Measurements from ENCODE around the gene HMMR.
"Not testable (repeated sequence)": the region's sequence is repeated elsewhere in the genome, so short reads cannot be mapped to it uniquely, and the experiment has no call there.

Gene HMMR

GRCh38 chr5:163460562-163461171 is at the start of gene HMMR:
Gene HMMR, plus strand, starts transcription at chr5:163460632. Its CDS starts 61 bp downstream, at chr5:163460693.
- DNase-seq (ENCODE audit: low read depth in 2 of 2, low spot score in 1 of 2) = no peak

GRCh38 chr5:163415673-163416072 is 44.8 kb upstream of the HMMR start:
- not testable (repeated sequence) for DNase-seq (ENCODE audit: low read depth in 2 of 2, low spot score in 1 of 2)

DNA sequence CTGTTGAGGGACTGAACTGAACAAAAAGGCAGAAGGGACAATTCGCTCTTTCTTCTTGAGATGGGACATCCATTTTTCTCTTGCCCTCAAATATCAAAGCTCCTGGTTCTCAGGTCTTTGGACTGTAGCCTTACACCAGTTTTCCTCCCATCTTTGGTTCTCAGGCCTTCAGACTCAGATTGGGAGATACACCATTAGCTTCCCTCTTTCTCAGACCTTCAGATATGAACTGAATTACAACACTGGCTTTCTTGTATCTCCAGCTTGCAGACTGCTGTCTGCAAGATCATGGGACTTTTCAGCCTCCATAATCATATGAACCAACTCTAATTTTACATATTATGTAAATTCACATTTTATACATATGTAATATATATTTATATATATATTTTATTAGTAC is 35.6 kb upstream of the HMMR start:
- DNase-seq (ENCODE audit: low read depth in 2 of 2, low spot score in 1 of 2) = no peak

GRCh38 chr5:163426128-163426527 is 34.3 kb upstream of the HMMR start:
- not testable (repeated sequence) for DNase-seq (ENCODE audit: low read depth in 2 of 2, low spot score in 1 of 2)

DNA sequence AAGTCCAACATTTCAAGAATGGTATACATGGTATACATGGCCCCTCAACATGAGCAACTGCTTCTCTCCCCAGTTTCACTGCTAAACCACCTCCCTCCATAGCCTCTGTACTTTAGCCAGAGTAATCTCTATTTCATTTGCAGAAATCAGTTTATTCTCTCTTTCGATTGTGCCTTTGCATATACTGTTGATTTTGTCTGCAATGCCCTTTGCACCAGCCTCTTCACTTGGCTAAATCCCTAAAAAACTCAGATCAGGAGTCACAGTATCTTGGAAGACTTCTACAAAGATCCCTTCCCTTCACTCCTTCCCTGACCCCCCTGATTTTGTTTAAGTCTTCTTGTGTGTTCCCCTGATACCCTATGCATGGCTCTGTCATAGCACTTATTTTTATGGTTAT is 27.9 kb upstream of the HMMR start:
- no peak for DNase-seq (ENCODE audit: low read depth in 2 of 2, low spot score in 1 of 2)

- no peak for DNase-seq (ENCODE audit: low read depth in 2 of 2, low spot score in 1 of 2)
Observed at GRCh38 chr5:163433271-163433670, 27.2 kb upstream of the HMMR start.

GRCh38 chr5:163434401-163434866 is 26.0 kb upstream of the HMMR start:
- no peak for DNase-seq (ENCODE audit: low read depth in 2 of 2, low spot score in 1 of 2)

DNA sequence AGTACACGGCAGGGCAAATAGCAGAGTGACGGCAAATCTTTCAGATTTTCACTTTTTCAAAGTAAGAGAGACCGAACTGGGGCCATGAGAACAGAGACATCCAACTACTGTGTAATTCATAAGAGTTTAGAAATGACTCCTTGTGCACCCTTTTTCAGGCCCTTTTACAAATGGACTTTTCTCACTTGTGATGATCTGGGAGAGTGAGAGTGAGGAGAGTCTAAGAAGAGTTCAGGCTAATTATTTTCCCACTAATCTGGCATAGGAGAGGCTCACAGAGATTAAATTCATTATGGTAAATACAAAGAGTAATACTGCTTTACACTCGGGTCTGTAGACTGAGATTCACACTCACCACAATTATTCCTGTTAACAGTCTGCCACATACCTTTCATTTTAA is 23.9 kb upstream of the HMMR start:
- DNase-seq (ENCODE audit: low read depth in 2 of 2, low spot score in 1 of 2) = no peak

DNA sequence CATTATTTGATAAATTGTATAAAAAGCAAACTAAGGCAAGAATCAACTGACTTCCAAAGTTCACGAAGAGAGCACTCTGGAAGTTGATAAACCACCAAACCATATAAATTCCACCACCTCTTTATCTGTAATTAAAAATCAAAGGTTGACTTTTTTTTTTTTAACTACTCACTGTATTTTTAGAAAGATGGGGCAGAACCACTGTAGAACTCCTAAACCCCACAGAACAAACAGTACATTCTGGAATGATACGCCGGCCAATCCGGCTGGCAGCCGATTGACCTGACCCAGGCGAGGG is 23.5 kb upstream of the HMMR start:
- DNase-seq (ENCODE audit: low read depth in 2 of 2, low spot score in 1 of 2) = no peak

DNA sequence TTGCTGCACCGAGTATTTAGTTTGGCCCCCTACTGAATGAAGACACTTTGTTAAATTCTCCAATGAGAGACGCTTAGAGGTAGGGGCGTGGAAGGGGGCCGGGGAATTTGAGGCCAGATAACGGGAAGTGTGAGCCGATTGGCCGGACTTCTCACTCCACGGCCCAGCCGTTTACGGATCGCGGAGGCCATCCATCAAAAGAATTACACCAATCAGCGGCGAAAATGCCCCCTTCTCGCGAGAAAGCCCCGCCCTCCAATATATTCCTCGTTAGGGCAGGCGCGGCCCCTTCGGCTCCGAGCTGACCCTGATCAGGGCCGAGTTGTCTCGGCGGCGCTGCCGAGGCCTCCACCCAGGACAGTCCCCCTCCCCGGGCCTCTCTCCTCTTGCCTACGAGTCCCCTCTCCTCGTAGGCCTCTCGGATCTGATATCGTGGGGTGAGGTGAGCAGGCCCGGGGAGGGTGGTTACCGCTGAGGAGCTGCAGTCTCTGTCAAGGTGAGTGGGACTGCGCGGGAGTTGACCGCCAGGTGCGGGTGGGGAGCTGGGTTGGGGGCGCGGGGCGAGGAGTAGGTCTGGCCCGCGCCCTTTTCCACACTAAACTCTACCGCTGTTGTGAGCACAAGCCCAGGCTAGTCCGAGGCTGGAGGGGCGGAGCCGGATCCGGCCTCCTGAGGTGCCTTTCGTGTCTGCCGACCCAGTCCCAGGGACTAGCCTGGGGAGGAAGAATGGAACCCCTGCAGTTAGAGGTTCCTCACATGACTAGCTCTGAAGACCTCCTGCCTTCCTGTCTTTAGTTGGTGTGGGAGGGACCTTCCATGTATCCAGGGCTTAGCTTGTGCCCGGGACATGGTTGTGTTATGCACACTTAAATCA is 22.9 kb upstream of the HMMR start, which contains the start of gene CCNG1:
Gene CCNG1 (plus strand): TSS at position 287 of the 874 bp plus-strand sequence. CDS start 1,662 bp downstream, outside the sequence.
- peak; percentile 60 to 75 for DNase-seq (ENCODE audit: low read depth in 2 of 2, low spot score in 1 of 2)

DNA sequence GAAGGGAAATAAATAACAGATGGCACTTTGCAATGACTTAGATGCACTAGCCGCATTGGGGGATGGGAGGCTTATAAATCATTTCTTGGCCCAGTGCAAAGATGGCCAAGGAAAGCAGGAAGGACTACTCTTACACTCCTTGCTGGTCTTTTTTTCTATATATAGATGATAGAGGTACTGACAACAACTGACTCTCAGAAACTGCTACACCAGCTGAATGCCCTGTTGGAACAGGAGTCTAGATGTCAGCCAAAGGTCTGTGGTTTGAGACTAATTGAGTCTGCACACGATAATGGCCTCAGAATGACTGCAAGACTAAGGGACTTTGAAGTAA is 21.4 kb upstream of the HMMR start:
- no peak for DNase-seq (ENCODE audit: low read depth in 2 of 2, low spot score in 1 of 2)

DNA sequence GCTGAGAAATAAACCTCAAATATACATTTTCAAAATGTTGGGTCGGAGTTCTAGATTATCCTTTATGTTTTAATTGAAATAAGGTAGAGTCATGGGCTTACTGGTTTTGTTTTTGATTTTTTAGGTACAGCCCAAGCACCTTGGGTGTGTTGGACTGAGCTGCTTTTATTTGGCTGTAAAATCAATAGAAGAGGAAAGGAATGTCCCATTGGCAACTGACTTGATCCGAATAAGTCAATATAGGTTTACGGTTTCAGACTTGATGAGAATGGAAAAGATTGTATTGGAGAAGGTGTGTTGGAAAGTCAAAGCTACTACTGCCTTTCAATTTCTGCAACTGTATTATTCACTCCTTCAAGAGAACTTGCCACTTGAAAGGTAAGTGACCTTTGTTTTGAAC is 19.5 kb upstream of the HMMR start:
- DNase-seq (ENCODE audit: low read depth in 2 of 2, low spot score in 1 of 2) = no peak

DNA sequence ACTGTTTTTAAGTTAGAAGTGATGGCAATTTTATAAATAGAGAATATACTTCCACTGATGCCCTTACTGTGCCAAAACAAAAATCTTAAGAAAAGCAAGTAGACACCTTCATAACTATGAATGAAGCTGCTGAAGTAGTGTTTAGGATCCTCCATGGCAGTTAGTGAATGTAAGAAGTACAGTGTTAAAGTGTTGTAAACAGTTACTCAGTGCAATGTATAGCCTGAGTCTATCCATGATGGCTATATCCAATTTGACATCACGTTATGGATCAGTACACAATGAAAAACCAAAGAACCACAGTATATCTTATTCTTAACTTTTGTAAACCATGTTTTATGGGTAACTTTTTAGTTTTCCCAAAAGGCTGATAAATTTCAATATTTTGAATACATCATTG is 15.9 kb upstream of the HMMR start:
- DNase-seq (ENCODE audit: low read depth in 2 of 2, low spot score in 1 of 2) = no peak

DNA sequence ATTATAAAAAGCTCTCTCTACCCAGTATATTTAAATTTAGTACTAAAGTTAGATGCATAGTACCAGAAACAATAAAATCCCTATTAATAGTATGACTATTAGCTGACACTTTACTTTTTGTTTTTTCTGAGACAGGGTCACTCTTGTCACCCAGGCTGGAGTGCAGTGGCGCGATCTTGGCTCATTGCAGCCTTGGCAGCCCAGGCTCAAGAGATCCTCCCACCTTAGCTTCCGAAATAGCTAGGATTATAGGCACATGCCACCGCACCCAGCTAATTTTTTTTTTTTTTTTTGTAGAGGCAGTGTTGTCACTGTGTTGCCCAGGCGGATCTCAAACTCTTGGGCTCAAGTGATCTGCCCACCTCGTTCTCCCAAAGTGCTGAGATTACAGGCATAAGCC is 15.1 kb upstream of the HMMR start:
- DNase-seq (ENCODE audit: low read depth in 2 of 2, low spot score in 1 of 2) = no peak

- no peak for DNase-seq (ENCODE audit: low read depth in 2 of 2, low spot score in 1 of 2)
Observed at GRCh38 chr5:163447191-163447590, 13.2 kb upstream of the HMMR start.

DNA sequence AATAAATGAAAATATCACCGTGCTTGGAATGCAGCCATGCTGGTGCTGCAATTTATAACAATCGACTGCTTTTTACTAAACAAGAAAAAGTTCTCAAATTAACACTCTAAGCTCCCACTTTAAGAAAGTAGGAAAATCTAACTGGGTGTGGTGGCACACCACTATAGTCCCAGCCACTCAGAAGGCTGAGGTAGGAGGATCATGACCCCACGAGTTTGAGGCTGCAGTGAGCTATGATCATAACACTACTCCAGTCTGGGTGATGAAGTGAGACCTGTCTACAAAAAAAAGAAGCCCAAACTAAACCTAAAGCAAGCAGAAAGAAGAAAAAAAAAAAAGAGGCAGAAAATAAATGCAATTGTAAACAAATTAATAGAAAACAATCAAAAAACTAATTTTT is 12.6 kb upstream of the HMMR start:
- no peak for DNase-seq (ENCODE audit: low read depth in 2 of 2, low spot score in 1 of 2)

GRCh38 chr5:163448491-163448890 is 11.9 kb upstream of the HMMR start:
- DNase-seq (ENCODE audit: low read depth in 2 of 2, low spot score in 1 of 2) = no peak

DNA sequence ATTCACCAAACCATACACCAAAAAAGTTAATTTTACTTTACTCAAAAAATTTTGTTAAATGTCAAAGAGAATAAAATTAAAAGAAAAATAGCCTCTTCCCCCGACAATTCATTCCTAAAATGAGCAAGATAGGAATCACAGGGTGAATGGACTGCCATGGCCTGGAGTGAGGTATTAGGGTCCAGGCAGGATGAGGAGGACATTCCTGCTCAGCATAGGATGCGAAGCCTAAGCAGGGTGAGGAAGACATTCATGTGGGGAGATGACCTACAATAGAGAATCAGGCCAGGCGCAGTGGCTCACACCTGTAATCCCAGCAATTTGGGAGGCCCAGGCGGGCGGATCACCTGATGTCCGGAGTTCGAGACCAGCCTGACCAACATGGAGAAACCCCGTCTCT is 8.9 kb upstream of the HMMR start:
- no peak for DNase-seq (ENCODE audit: low read depth in 2 of 2, low spot score in 1 of 2)

- DNase-seq (ENCODE audit: low read depth in 2 of 2, low spot score in 1 of 2) = no peak
Observed at GRCh38 chr5:163453705-163454104, 6.7 kb upstream of the HMMR start.

DNA sequence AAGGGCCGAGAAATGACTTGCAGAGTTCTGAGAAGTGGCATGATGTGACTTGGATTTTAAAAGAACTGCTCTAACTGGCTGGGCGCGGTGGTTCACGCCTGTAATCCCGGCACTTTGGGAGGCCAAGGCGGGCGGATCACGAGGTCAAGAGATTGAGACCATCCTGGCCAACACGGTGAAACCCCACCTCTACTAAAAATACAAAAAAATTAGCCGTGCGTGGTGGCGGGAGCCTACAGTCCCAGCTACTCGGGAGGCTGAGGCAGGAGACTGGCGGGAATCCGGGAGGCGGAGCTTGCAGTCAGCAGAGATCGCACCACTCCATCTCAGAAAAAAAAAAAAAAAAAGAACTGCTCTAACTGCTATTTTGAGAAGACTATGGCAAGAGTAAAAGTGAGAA is 5.0 kb upstream of the HMMR start:
- DNase-seq (ENCODE audit: low read depth in 2 of 2, low spot score in 1 of 2) = not testable (repeated sequence)

DNA sequence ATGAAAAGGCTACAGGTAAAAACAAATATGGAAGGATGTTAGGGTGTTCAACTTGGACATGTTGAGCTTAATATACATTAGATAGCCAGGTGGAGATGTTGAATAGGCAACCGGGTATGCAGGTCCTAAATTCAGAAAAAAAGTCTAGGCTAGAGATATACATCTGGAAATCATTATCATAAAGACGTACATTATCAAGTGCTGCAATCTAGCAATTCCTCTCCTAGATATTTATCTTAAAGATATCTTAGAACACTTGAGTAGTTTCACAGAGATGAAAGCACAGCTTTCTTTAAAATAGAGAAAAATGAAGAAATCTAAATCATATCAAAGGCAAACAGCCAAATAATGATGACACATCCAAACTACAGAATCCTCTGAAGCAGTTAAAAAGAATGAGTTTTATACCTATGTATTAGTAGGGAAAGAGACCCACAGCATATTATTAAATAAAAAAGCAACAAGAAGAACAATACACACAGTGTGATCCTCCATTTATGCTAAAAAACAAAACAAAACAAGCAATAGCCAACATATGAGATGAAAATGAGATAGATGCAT is 4.3 kb upstream of the HMMR start:
- DNase-seq (ENCODE audit: low read depth in 2 of 2, low spot score in 1 of 2) = no peak

DNA sequence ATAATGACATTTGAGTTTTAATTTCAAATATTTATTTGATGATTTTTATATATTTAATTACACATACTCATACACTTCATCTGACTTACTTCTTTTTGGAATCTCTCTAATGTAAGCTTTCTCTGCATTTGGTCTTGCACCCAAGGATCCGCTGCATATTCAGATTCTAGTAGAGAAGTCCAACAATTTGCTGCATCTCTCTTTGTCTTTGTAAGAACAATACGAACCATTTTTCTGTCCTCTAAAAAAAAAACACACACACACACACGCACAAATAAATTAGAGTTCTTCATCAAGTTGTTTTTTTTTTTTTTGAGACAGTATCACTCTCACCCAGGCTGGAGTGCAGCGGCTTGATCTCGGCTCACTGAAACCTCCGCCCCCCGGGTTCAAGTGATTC is 3.6 kb upstream of the HMMR start:
- no peak for DNase-seq (ENCODE audit: low read depth in 2 of 2, low spot score in 1 of 2)
